Thyroid gland (tissue), 4 donors: ENCODE measurements around the gene GGT1.

Experiments used
- POLR2A ChIP-seq, 2 donors: fragments of 450-650 bp; IDR thresholded peaks; one replicate each; pipeline ENCODE4 v1.6.1; 2017; ENCODE audit warnings: antibody characterized with exemption in 2 of 2, mild to moderate bottlenecking in 2 of 2, moderate library complexity in 1 of 2
- TF ChIP-seq, protein P1 (sequence below), 6 experiments: fragments of 200-600 bp in 3 of 6; fragments of 450-650 bp in 3 of 6; sonication (generic) in 3 of 6; IDR thresholded peaks; one replicate each; pipeline ENCODE4 v1.5.1; 2016 to 2019; ENCODE audit warnings: antibody characterized with exemption in 6 of 6, mild to moderate bottlenecking in 2 of 6, inconsistent platforms in 1 of 6, moderate library complexity in 1 of 6

GRCh38 chr22:24601217-24602104 lies 1.5 kb upstream of the GGT1 start:
- TF ChIP-seq, protein P1, sequence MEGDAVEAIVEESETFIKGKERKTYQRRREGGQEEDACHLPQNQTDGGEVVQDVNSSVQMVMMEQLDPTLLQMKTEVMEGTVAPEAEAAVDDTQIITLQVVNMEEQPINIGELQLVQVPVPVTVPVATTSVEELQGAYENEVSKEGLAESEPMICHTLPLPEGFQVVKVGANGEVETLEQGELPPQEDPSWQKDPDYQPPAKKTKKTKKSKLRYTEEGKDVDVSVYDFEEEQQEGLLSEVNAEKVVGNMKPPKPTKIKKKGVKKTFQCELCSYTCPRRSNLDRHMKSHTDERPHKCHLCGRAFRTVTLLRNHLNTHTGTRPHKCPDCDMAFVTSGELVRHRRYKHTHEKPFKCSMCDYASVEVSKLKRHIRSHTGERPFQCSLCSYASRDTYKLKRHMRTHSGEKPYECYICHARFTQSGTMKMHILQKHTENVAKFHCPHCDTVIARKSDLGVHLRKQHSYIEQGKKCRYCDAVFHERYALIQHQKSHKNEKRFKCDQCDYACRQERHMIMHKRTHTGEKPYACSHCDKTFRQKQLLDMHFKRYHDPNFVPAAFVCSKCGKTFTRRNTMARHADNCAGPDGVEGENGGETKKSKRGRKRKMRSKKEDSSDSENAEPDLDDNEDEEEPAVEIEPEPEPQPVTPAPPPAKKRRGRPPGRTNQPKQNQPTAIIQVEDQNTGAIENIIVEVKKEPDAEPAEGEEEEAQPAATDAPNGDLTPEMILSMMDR (IDR thresholded peaks at IDR 0.05): no peak
- no peak for TF ChIP-seq POLR2A (IDR thresholded peaks at IDR 0.05)
